WTC11 (cell line): ENCODE results near the gene ABCG4. TPM values are rescaled to one million over a fixed set of nuclear protein-coding genes. Genes with fewer than 3 reads are reported as not detected.

Experiments
- ATAC-seq: fragments of 200-7000 bp; cut with Tn5 transposase; 2 replicates; pipeline ENCODE4 v1.10.0; 2021; ENCODE audit warnings: mild to moderate bottlenecking, moderate library complexity
- CTCF ChIA-PET: fragments of 300-600 bp; sonication (Branson Sonifier 250); formaldehyde crosslinking; loops from one replicate; lab custom pipeline; 2021; ENCODE audit warnings: antibody characterized with exemption; lab: Charles Lee
- POLR2A ChIA-PET: fragments of 350-600 bp; sonication (Branson Sonifier 250); formaldehyde crosslinking; loops from one replicate; lab custom pipeline; 2021; ENCODE audit warnings: antibody characterized with exemption; lab: Charles Lee
- DNase-seq: peaks from one replicate; pipeline ENCODE4 v3.0.0; 2021; ENCODE audit warnings: low spot score
- H3K27ac Mint-ChIP-seq: 2 replicates; pipeline ENCODE4 v1.8.0; 2021; ENCODE audit warnings: mixed read lengths
- H3K27me3 Mint-ChIP-seq: 2 replicates; pipeline ENCODE4 v1.8.0; 2021; ENCODE audit warnings: low read depth, mild to moderate bottlenecking, moderate library complexity, mixed read lengths
- H3K36me3 Mint-ChIP-seq: 2 replicates; pipeline ENCODE4 v1.8.0; 2021; ENCODE audit warnings: mixed read lengths
- H3K4me1 Mint-ChIP-seq: 2 replicates; pipeline ENCODE4 v1.8.0; 2022; ENCODE audit warnings: mixed read lengths
- H3K4me3 Mint-ChIP-seq: 2 replicates; pipeline ENCODE4 v1.8.0; 2021; ENCODE audit warnings: mild to moderate bottlenecking, moderate library complexity, mixed read lengths
- H3K9me3 Mint-ChIP-seq: 2 replicates; pipeline ENCODE4 v1.8.0; 2021; ENCODE audit warnings: mixed read lengths
- CREB1 ChIP-seq: sonication (generic); formaldehyde crosslinking; IDR thresholded peaks from 2 replicates; pipeline ENCODE4 v1.8.0; 2023; ENCODE audit warnings: mild to moderate bottlenecking, missing genetic modification reagents
- GABPB1 ChIP-seq: sonication (generic); formaldehyde crosslinking; IDR thresholded peaks from 2 replicates; pipeline ENCODE4 v1.8.1; 2023; ENCODE audit warnings: mild to moderate bottlenecking, missing genetic modification reagents
- HMGA2 ChIP-seq: fragments of 250-450 bp; sonication (Bioruptor Pico); IDR thresholded peaks from 2 replicates; pipeline ENCODE4 v1.4.0; 2021; ENCODE audit warnings: mild to moderate bottlenecking, moderate library complexity
- MAX ChIP-seq: sonication (generic); formaldehyde crosslinking; IDR thresholded peaks from 2 replicates; pipeline ENCODE4 v1.8.0; 2022; ENCODE audit warnings: mild to moderate bottlenecking, missing genetic modification reagents
- MXD4 ChIP-seq: fragments of 250-450 bp; sonication (Bioruptor Pico); IDR thresholded peaks from 2 replicates; pipeline ENCODE4 v1.8.0; 2021; ENCODE audit warnings: mild to moderate bottlenecking, moderate library complexity, borderline replicate concordance
- NFATC4 ChIP-seq: fragments of 250-450 bp; sonication (Bioruptor Pico); IDR thresholded peaks from 2 replicates; pipeline ENCODE4 v1.9.0; 2021; ENCODE audit warnings: mild to moderate bottlenecking
- NFYB ChIP-seq: sonication (generic); formaldehyde crosslinking; conservative IDR thresholded peaks from 2 replicates; pipeline ENCODE4 v1.8.0; 2022; ENCODE audit warnings: low read depth, missing genetic modification reagents
- NR3C1 ChIP-seq: sonication (generic); formaldehyde crosslinking; conservative IDR thresholded peaks from 2 replicates; pipeline ENCODE4 v1.8.1; 2023; ENCODE audit warnings: low read depth, mild to moderate bottlenecking, missing genetic modification reagents
- PRDM15 ChIP-seq: sonication (generic); formaldehyde crosslinking; IDR thresholded peaks from 2 replicates; pipeline ENCODE4 v1.8.0; 2022; ENCODE audit warnings: missing genetic modification reagents
- PREB ChIP-seq: sonication (generic); formaldehyde crosslinking; IDR thresholded peaks from 2 replicates; pipeline ENCODE4 v1.8.1; 2022; ENCODE audit warnings: mild to moderate bottlenecking, missing genetic modification reagents, moderate library complexity, borderline replicate concordance
- RORB ChIP-seq: fragments of 250-450 bp; sonication (Bioruptor Pico); IDR thresholded peaks from 2 replicates; pipeline ENCODE4 v1.9.0; 2021; ENCODE audit warnings: mild to moderate bottlenecking
- SMAD4 ChIP-seq: sonication (generic); formaldehyde crosslinking; IDR thresholded peaks from 2 replicates; pipeline ENCODE4 v1.8.0; 2022; ENCODE audit warnings: mild to moderate bottlenecking, missing genetic modification reagents
- ZNF263 ChIP-seq: sonication (generic); formaldehyde crosslinking; IDR thresholded peaks from 2 replicates; pipeline ENCODE4 v1.8.1; 2022; ENCODE audit warnings: low read depth, mild to moderate bottlenecking, moderate library complexity, missing genetic modification reagents
- ZNF396 ChIP-seq: fragments of 250-450 bp; sonication (Bioruptor Pico); IDR thresholded peaks from 2 replicates; pipeline ENCODE4 v1.8.0; 2021; ENCODE audit warnings: mild to moderate bottlenecking, moderate library complexity, borderline replicate concordance
- ZNF416 ChIP-seq: fragments of 250-450 bp; sonication (Bioruptor Pico); IDR thresholded peaks from 2 replicates; pipeline ENCODE4 v1.9.0; 2021; ENCODE audit warnings: mild to moderate bottlenecking, inconsistent platforms
- ZNF532 ChIP-seq: fragments of 250-450 bp; sonication (Bioruptor Pico); IDR thresholded peaks from 2 replicates; pipeline ENCODE4 v1.9.0; 2021; ENCODE audit warnings: mild to moderate bottlenecking, borderline replicate concordance
- total RNA-seq: library from RNA; stranded (reverse); gene quantifications from 3 replicates; pipeline ENCODE4 v1.2.3, GENCODE V29; 2021
- TF ChIP-seq, protein P1 (sequence below): fragments of 250-450 bp; sonication (Bioruptor Pico); IDR thresholded peaks from 2 replicates; pipeline ENCODE4 v1.9.0; 2021; ENCODE audit warnings: mild to moderate bottlenecking
- TF ChIP-seq, protein P2 (sequence below): sonication (generic); formaldehyde crosslinking; IDR thresholded peaks from 2 replicates; pipeline ENCODE4 v1.8.0; 2023; ENCODE audit warnings: missing genetic modification reagents

Gene ABCG4
- total RNA-seq, 1 experiment from 2014 or later = 4.4 TPM

GRCh38 chr11:119110439-119110838 is 38.4 kb upstream of the ABCG4 start (continued):
- no peak for TF ChIP-seq GABPB1 (CRISPR knock-in tag)

GRCh38 chr11:119111361-119111925 is 37.4 kb upstream of the ABCG4 start:
- H3K9me3 Mint-ChIP-seq = no peaks in the 10 kb centered on the region
- ChIA-PET POLR2A (no interaction called here), CTCF (interaction anchor here (0.8 to 1.4 kb wide), 2 partner anchors 9 to 10 kb away, joined by 3 to 4 read pairs; partner anchors contain the start of gene HINFP)
- peaks cover 29% of the 10 kb centered on the region for H3K4me1 Mint-ChIP-seq
- no peak for DNase-seq
- peaks cover 18% of the 10 kb centered on the region for H3K27me3 Mint-ChIP-seq
- H3K4me3 Mint-ChIP-seq = no peak overlapping the region
- no peak for TF ChIP-seq NFYB (CRISPR knock-in tag)
- TF ChIP-seq CREB1 (CRISPR knock-in tag) = no peak
- TF ChIP-seq PRDM15 = no peak
- no peak for TF ChIP-seq HMGA2 (CRISPR knock-in tag)
- TF ChIP-seq RORB = no peak
- TF ChIP-seq, protein P1, sequence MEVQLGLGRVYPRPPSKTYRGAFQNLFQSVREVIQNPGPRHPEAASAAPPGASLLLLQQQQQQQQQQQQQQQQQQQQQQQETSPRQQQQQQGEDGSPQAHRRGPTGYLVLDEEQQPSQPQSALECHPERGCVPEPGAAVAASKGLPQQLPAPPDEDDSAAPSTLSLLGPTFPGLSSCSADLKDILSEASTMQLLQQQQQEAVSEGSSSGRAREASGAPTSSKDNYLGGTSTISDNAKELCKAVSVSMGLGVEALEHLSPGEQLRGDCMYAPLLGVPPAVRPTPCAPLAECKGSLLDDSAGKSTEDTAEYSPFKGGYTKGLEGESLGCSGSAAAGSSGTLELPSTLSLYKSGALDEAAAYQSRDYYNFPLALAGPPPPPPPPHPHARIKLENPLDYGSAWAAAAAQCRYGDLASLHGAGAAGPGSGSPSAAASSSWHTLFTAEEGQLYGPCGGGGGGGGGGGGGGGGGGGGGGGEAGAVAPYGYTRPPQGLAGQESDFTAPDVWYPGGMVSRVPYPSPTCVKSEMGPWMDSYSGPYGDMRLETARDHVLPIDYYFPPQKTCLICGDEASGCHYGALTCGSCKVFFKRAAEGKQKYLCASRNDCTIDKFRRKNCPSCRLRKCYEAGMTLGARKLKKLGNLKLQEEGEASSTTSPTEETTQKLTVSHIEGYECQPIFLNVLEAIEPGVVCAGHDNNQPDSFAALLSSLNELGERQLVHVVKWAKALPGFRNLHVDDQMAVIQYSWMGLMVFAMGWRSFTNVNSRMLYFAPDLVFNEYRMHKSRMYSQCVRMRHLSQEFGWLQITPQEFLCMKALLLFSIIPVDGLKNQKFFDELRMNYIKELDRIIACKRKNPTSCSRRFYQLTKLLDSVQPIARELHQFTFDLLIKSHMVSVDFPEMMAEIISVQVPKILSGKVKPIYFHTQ (CRISPR knock-in tag) = no peak
- TF ChIP-seq NFATC4 = no peak
- no peak for TF ChIP-seq ZNF263
- no peak for TF ChIP-seq SMAD4 (CRISPR knock-in tag)
- no peak for TF ChIP-seq ZNF416
- TF ChIP-seq PREB = no peak
- TF ChIP-seq MXD4 (CRISPR knock-in tag) = no peak
- no peak for TF ChIP-seq ZNF532
- TF ChIP-seq ZNF396 (CRISPR knock-in tag) = no peak
- TF ChIP-seq MAX (CRISPR knock-in tag) = no peak
- TF ChIP-seq, protein P2, sequence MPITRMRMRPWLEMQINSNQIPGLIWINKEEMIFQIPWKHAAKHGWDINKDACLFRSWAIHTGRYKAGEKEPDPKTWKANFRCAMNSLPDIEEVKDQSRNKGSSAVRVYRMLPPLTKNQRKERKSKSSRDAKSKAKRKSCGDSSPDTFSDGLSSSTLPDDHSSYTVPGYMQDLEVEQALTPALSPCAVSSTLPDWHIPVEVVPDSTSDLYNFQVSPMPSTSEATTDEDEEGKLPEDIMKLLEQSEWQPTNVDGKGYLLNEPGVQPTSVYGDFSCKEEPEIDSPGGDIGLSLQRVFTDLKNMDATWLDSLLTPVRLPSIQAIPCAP = no peak
- no peak for TF ChIP-seq NR3C1
- H3K36me3 Mint-ChIP-seq = no peaks in the 10 kb centered on the region; the same call in 1 of the 2 replicates
- no peak for ATAC-seq
- no peak overlapping the region for H3K27ac Mint-ChIP-seq
